Measurements from ENCODE around the gene EGFL7.
"Not testable (repeated sequence)": the region's sequence is repeated elsewhere in the genome, so short reads cannot be mapped to it uniquely, and the experiment has no call there.

The EGFL7 gene

GRCh38 chr9:136709454-136710109 lies 46.9 kb downstream of the EGFL7 start:
- no peak for TF ChIP-seq CTCF (IDR thresholded peaks at IDR 0.05; ENCODE audit: low read depth, low read length, missing control alignments)
- in situ Hi-C loops (cut with HindIII; ENCODE audit: low sequenced_read_pairs) = loop anchor here (5.0 kb wide), 1 partner anchor 58 kb away; no protein-coding TSS in a partner anchor
- H3K4me3 ChIP-seq (ENCODE audit: low read depth, low read length) = no peak overlapping the region
- DNase-seq (ENCODE audit: low read depth) = no peak

GRCh38 chr9:136710543-136710942 lies 47.8 kb downstream of the EGFL7 start:
- no peak for TF ChIP-seq CTCF (IDR thresholded peaks at IDR 0.05; ENCODE audit: low read depth, low read length, missing control alignments)
- in situ Hi-C loops (cut with HindIII; ENCODE audit: low sequenced_read_pairs) = loop anchor here (5.0 kb wide), 1 partner anchor 57 kb away; no protein-coding TSS in a partner anchor
- no peak overlapping the region for H3K4me3 ChIP-seq (ENCODE audit: low read depth, low read length)
- no peak for DNase-seq (ENCODE audit: low read depth)

GRCh38 chr9:136711219-136711648 lies 48.5 kb downstream of the EGFL7 start:
- not testable (repeated sequence) for DNase-seq (ENCODE audit: low read depth); H3K4me3 ChIP-seq (ENCODE audit: low read depth, low read length)
- in situ Hi-C loops (cut with HindIII; ENCODE audit: low sequenced_read_pairs) = loop anchor here (5.0 kb wide), 1 partner anchor 56 kb away; no protein-coding TSS in a partner anchor

GRCh38 chr9:136711751-136712689 lies 49.3 kb downstream of the EGFL7 start, which contains the start of gene DIPK1B:
DIPK1B (plus strand) TSS chr9:136712572; CDS start chr9:136712666, 94 bp downstream.
- DNase-seq (ENCODE audit: low read depth) = no peak
- no peak for TF ChIP-seq CTCF (IDR thresholded peaks at IDR 0.05; ENCODE audit: low read depth, low read length, missing control alignments)
- H3K4me3 ChIP-seq (ENCODE audit: low read depth, low read length) = peak within 1 kb of the TSS; percentile 47
- in situ Hi-C loops (cut with HindIII; ENCODE audit: low sequenced_read_pairs) = loop anchor here (5.0 kb wide), 1 partner anchor 55 kb away; no protein-coding TSS in a partner anchor

- in situ Hi-C loops (cut with HindIII; ENCODE audit: low sequenced_read_pairs) = loop anchor here (5.0 kb wide), 1 partner anchor 54 kb away; no protein-coding TSS in a partner anchor
- TF ChIP-seq CTCF (IDR thresholded peaks at IDR 0.05; ENCODE audit: low read depth, low read length, missing control alignments) = no peak
- no peak for DNase-seq (ENCODE audit: low read depth)
- H3K4me3 ChIP-seq (ENCODE audit: low read depth, low read length) = peak overlapping the region; percentile 47
These were observed 50.2 kb downstream of the EGFL7 start for GRCh38 chr9:136712690-136713544.

- no peak for TF ChIP-seq CTCF (IDR thresholded peaks at IDR 0.05; ENCODE audit: low read depth, low read length, missing control alignments)
- in situ Hi-C loops (cut with HindIII; ENCODE audit: low sequenced_read_pairs) = loop anchor here (5.0 kb wide), 1 partner anchor 54 kb away; no protein-coding TSS in a partner anchor
- no peak for DNase-seq (ENCODE audit: low read depth)
- peak overlapping the region; percentile 47 for H3K4me3 ChIP-seq (ENCODE audit: low read depth, low read length)
These were observed 50.8 kb downstream of the EGFL7 start for GRCh38 chr9:136713550-136713949.

All from astrocyte of the cerebellum (primary cell).